K562 (cell line): ENCODE results near the gene FAM171A2. TPM values are rescaled to one million over a fixed set of nuclear protein-coding genes. Genes with fewer than 3 reads are reported as not detected.

Experiments
- CC2D1A ChIP-seq: fragments of 450-650 bp; IDR thresholded peaks from 2 replicates; pipeline ENCODE4 v1.6.1; 2017; ENCODE audit warnings: mild to moderate bottlenecking
- HNRNPH1 ChIP-seq: fragments of 200-400 bp; formaldehyde crosslinking; optimal IDR thresholded peaks from 2 replicates; pipeline ENCODE3; 2017; ENCODE audit warnings: low read depth, mild to moderate bottlenecking, low read length, moderate library complexity
- KLF13 ChIP-seq: fragments of 450-650 bp; IDR thresholded peaks from 2 replicates; pipeline ENCODE4 v1.6.1; 2016; ENCODE audit warnings: missing genetic modification characterization, low read depth, mild to moderate bottlenecking, missing compliant biosample characterization, moderate library complexity, borderline replicate concordance
- NUFIP1 ChIP-seq: fragments of 450-650 bp; IDR thresholded peaks from 2 replicates; pipeline ENCODE4 v1.6.1; 2018; ENCODE audit not compliant: partially characterized antibody
- POLR2A ChIP-seq: fragments of 450-650 bp; conservative IDR thresholded peaks from 2 replicates; pipeline ENCODE4 v1.6.1; 2016
- SIRT6 ChIP-seq: IDR thresholded peaks from one replicate; pipeline ENCODE4 v1.6.1; 2012; ENCODE audit warnings: low read depth, mild to moderate bottlenecking, control low read depth, inconsistent platforms, low read length, moderate library complexity
- SRF ChIP-seq, 2 experiments: fragments of 250-450, 450-650 bp in 1 of 2; sonication (Bioruptor Pico) in 1 of 2; sonication (generic) in 1 of 2; formaldehyde crosslinking; IDR thresholded peaks; 2 replicates each; pipeline versions ENCODE4 v1.5.0 to v1.5.1; 2020 to 2022; ENCODE audit warnings: mild to moderate bottlenecking in 1 of 2, missing genetic modification reagents in 1 of 2
- TGIF2 ChIP-seq: sonication (generic); formaldehyde crosslinking; IDR thresholded peaks from 2 replicates; pipeline ENCODE4 v1.8.1; 2022; ENCODE audit warnings: mild to moderate bottlenecking, missing genetic modification reagents, moderate library complexity
- ZFP36 ChIP-seq: fragments of 150-350 bp; IDR thresholded peaks from 2 replicates; pipeline ENCODE4 v1.6.1; 2018; ENCODE audit warnings: low read length, low read depth; ENCODE audit not compliant: partially characterized antibody
- ZNF561 ChIP-seq: fragments of 450-650 bp; formaldehyde crosslinking; conservative IDR thresholded peaks from 2 replicates; pipeline ENCODE4 v1.4.0; 2020; ENCODE audit warnings: mild to moderate bottlenecking, moderate library complexity
- ZNF644 ChIP-seq: fragments of 200-800 bp; sonication (Bioruptor generic); IDR thresholded peaks from 2 replicates; pipeline ENCODE4 v1.6.1; 2016; ENCODE audit warnings: low read depth, missing genetic modification characterization, missing compliant biosample characterization
- polyA plus RNA-seq, 8 experiments: library from polyadenylated mRNA; depleted of rRNA in 4 of 8; stranded (reverse) in 5 of 8; unstranded in 3 of 8; fragments of >200 nt; fragmentation: Nextera tagmentation in 2 of 8; fragmentation: Illumina TruSeq in 1 of 8; extraction: Ambion mirVana in 2 of 8; extraction: Trizol in 1 of 8; gene quantifications; 2 replicates each; pipeline versions ENCODE4 v1.2.1 to v1.2.3, GENCODE V29; 2011 to 2014; ENCODE audit warnings: inconsistent platforms in 1 of 8, missing spikeins in 1 of 8
- total RNA-seq, 7 experiments: library from RNA; depleted of rRNA in 6 of 7; stranded (reverse); fragments of >200 nt in 6 of 7; fragmentation: Illumina TruSeq in 2 of 7; extraction: Trizol in 2 of 7; gene quantifications; 2 replicates each; pipeline versions ENCODE4 v1.2.1 to v1.2.3, GENCODE V29; 2011 to 2021; ENCODE audit warnings: low replicate concordance in 1 of 7
- TF ChIP-seq, protein P1 (sequence below): fragments of 250-450 bp; sonication (Bioruptor Pico); IDR thresholded peaks from 2 replicates; pipeline ENCODE4 v1.8.0; 2022; ENCODE audit warnings: inconsistent platforms, mild to moderate bottlenecking, moderate library complexity, borderline replicate concordance
- TF ChIP-seq, protein P2 (sequence below): sonication (generic); formaldehyde crosslinking; IDR thresholded peaks from 2 replicates; pipeline ENCODE4 v1.9.0; 2022; ENCODE audit warnings: mild to moderate bottlenecking, missing genetic modification reagents
- TF ChIP-seq, protein P3 (sequence below): fragments of 450-650 bp; IDR thresholded peaks from 2 replicates; pipeline ENCODE4 v1.7.1; 2018; ENCODE audit warnings: mild to moderate bottlenecking, low read depth; ENCODE audit not compliant: partially characterized antibody
- TF ChIP-seq, protein P4 (sequence below): fragments of 250-450 bp; sonication (Bioruptor Pico); IDR thresholded peaks from 2 replicates; pipeline ENCODE4 v1.5.0; 2022; ENCODE audit warnings: mild to moderate bottlenecking
- TF ChIP-seq, protein P5 (sequence below): fragments of 200-400 bp; formaldehyde crosslinking; IDR thresholded peaks from 2 replicates; pipeline ENCODE4 v1.6.1; 2017; ENCODE audit warnings: mild to moderate bottlenecking, low read depth, low read length, moderate library complexity
- TF ChIP-seq, protein P6 (sequence below): sonication (generic); formaldehyde crosslinking; IDR thresholded peaks from 2 replicates; pipeline ENCODE4 v1.8.1; 2023; ENCODE audit warnings: mild to moderate bottlenecking, missing genetic modification reagents

Gene FAM171A2
- total and polyA plus RNA-seq, 9 of the 15 experiments (the other 6 are each of a cell fraction or from before 2014, with no cell fraction given) = 0.10 to 10.2 (median 2.0) TPM; not detected in 1

DNA sequence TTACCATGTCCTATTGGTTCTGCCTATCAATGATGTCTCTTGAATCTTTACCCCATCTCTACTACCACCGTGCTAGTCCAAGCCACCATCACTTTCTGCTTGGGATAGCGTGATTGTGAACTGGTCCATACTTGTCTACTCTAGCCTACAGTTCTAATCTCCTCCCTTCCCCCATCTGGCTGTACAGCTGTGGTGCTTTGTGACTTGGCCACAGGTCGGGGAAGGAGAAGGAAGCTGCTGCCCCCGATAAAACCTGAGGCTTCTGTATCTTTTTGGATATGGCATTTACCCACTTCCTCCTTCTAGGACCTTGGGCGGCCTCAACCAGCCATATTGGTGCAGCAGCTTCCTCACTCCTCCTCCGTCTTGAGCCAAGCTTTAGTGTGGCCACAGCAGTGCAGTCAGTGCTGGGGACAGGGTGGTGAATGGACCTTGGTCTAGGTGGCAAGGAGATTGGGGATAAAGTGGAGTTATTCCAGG is 26.1 kb upstream of the FAM171A2 start (continued):
- TF ChIP-seq, protein P1, sequence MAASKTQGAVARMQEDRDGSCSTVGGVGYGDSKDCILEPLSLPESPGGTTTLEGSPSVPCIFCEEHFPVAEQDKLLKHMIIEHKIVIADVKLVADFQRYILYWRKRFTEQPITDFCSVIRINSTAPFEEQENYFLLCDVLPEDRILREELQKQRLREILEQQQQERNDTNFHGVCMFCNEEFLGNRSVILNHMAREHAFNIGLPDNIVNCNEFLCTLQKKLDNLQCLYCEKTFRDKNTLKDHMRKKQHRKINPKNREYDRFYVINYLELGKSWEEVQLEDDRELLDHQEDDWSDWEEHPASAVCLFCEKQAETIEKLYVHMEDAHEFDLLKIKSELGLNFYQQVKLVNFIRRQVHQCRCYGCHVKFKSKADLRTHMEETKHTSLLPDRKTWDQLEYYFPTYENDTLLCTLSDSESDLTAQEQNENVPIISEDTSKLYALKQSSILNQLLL = no peak
- TF ChIP-seq CC2D1A (peak; percentile 48; the same call in 1 of the 2 replicates), KLF13 (tag) (no peak), SRF (CRISPR knock-in tag; IDR thresholded peaks at IDR 0.05) (0 out of 4 replicates have a peak, but pooled peaks of 1 of the 2 experiments have one; percentile 24), NUFIP1 (no peak), SIRT6 (no peak), TGIF2 (CRISPR knock-in tag) (no peak), ZNF561 (no peak), ZFP36 (no peak), HNRNPH1 (no peak), POLR2A (0 out of 2 replicates have a peak, but pooled peaks have one; percentile 36), ZNF644 (tag) (no peak)
- TF ChIP-seq, protein P2, sequence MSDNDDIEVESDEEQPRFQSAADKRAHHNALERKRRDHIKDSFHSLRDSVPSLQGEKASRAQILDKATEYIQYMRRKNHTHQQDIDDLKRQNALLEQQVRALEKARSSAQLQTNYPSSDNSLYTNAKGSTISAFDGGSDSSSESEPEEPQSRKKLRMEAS (CRISPR knock-in tag) = peak; percentile 57
- TF ChIP-seq, protein P3, sequence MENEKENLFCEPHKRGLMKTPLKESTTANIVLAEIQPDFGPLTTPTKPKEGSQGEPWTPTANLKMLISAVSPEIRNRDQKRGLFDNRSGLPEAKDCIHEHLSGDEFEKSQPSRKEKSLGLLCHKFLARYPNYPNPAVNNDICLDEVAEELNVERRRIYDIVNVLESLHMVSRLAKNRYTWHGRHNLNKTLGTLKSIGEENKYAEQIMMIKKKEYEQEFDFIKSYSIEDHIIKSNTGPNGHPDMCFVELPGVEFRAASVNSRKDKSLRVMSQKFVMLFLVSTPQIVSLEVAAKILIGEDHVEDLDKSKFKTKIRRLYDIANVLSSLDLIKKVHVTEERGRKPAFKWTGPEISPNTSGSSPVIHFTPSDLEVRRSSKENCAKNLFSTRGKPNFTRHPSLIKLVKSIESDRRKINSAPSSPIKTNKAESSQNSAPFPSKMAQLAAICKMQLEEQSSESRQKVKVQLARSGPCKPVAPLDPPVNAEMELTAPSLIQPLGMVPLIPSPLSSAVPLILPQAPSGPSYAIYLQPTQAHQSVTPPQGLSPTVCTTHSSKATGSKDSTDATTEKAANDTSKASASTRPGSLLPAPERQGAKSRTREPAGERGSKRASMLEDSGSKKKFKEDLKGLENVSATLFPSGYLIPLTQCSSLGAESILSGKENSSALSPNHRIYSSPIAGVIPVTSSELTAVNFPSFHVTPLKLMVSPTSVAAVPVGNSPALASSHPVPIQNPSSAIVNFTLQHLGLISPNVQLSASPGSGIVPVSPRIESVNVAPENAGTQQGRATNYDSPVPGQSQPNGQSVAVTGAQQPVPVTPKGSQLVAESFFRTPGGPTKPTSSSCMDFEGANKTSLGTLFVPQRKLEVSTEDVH = no peak
- TF ChIP-seq, protein P4, sequence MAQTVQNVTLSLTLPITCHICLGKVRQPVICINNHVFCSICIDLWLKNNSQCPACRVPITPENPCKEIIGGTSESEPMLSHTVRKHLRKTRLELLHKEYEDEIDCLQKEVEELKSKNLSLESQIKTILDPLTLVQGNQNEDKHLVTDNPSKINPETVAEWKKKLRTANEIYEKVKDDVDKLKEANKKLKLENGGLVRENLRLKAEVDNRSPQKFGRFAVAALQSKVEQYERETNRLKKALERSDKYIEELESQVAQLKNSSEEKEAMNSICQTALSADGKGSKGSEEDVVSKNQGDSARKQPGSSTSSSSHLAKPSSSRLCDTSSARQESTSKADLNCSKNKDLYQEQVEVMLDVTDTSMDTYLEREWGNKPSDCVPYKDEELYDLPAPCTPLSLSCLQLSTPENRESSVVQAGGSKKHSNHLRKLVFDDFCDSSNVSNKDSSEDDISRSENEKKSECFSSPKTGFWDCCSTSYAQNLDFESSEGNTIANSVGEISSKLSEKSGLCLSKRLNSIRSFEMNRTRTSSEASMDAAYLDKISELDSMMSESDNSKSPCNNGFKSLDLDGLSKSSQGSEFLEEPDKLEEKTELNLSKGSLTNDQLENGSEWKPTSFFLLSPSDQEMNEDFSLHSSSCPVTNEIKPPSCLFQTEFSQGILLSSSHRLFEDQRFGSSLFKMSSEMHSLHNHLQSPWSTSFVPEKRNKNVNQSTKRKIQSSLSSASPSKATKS = no peak
- TF ChIP-seq, protein P5, sequence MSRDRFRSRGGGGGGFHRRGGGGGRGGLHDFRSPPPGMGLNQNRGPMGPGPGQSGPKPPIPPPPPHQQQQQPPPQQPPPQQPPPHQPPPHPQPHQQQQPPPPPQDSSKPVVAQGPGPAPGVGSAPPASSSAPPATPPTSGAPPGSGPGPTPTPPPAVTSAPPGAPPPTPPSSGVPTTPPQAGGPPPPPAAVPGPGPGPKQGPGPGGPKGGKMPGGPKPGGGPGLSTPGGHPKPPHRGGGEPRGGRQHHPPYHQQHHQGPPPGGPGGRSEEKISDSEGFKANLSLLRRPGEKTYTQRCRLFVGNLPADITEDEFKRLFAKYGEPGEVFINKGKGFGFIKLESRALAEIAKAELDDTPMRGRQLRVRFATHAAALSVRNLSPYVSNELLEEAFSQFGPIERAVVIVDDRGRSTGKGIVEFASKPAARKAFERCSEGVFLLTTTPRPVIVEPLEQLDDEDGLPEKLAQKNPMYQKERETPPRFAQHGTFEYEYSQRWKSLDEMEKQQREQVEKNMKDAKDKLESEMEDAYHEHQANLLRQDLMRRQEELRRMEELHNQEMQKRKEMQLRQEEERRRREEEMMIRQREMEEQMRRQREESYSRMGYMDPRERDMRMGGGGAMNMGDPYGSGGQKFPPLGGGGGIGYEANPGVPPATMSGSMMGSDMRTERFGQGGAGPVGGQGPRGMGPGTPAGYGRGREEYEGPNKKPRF = no peak
- TF ChIP-seq, protein P6, sequence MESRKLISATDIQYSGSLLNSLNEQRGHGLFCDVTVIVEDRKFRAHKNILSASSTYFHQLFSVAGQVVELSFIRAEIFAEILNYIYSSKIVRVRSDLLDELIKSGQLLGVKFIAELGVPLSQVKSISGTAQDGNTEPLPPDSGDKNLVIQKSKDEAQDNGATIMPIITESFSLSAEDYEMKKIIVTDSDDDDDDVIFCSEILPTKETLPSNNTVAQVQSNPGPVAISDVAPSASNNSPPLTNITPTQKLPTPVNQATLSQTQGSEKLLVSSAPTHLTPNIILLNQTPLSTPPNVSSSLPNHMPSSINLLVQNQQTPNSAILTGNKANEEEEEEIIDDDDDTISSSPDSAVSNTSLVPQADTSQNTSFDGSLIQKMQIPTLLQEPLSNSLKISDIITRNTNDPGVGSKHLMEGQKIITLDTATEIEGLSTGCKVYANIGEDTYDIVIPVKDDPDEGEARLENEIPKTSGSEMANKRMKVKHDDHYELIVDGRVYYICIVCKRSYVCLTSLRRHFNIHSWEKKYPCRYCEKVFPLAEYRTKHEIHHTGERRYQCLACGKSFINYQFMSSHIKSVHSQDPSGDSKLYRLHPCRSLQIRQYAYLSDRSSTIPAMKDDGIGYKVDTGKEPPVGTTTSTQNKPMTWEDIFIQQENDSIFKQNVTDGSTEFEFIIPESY (CRISPR knock-in tag) = peak; percentile 66; the same call in 1 of the 2 replicates
